ENCODE measurements around the gene TEAD1. TPM values are rescaled to one million over a fixed set of nuclear protein-coding genes. Genes with fewer than 3 reads are reported as not detected.

TEAD1 gene
- total and polyA plus RNA-seq, 7 donors: 3.2 to 200 (median 155) TPM

GRCh38 chr11:12667646-12668045 is 6.6 kb upstream of the TEAD1 start:
- H3K27ac ChIP-seq: no peak overlapping the region
- H3K4me1 ChIP-seq: peaks cover 0 to 17% (median 2%) of the 10 kb centered on the region in 4 donors
- H3K27me3 ChIP-seq: no peaks in the 10 kb centered on the region
- TF ChIP-seq POLR2AphosphoS5 (IDR thresholded peaks at IDR 0.05) (no peak), CTCF (IDR thresholded peaks at IDR 0.05) (no peak), POLR2A (IDR thresholded peaks at IDR 0.05) (no peak), EP300 (IDR thresholded peaks at IDR 0.05) (no peak)
- no peaks in the 10 kb centered on the region for H3K36me3 ChIP-seq
- no peak for DNase-seq
- WGBS, 2 donors: 19 to 72% methylated on average over 1 of the region's 1 CpG
- no peak overlapping the region for H3K4me3 ChIP-seq
- intact Hi-C loops (cut with DNase I): no loop called here
- no peaks in the 10 kb centered on the region for H3K9me3 ChIP-seq

DNA sequence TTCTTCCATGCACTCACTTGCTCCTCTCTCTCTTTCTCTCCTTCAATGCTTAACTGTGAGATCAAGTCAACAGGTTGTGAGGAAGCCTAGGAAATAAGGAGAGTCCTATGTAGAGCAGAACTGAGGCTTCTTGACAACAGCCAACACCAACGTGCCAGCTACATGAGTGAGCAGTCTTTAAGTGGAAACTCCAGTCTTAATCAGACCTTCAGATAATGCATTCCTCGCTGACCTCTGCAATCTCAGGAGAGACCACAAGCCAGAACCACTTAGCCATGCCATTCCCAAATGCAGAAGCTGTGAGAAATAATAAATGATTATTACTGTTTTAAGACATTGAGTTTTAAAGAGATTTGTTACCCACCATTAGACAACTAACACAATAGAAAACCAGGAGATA is 6.1 kb upstream of the TEAD1 start:
- H3K27me3 ChIP-seq: no peaks in the 10 kb centered on the region
- WGBS, 2 donors: 57 to 75% methylated on average over 2 of the region's 2 CpGs
- peaks cover 0 to 20% (median 3%) of the 10 kb centered on the region in 4 donors for H3K4me1 ChIP-seq
- H3K36me3 ChIP-seq: no peaks in the 10 kb centered on the region
- intact Hi-C loops (cut with DNase I): no loop called here
- no peak overlapping the region for H3K27ac ChIP-seq
- H3K4me3 ChIP-seq: no peak overlapping the region
- TF ChIP-seq CTCF (IDR thresholded peaks at IDR 0.05) (no peak), EP300 (IDR thresholded peaks at IDR 0.05) (no peak), POLR2AphosphoS5 (IDR thresholded peaks at IDR 0.05) (no peak), POLR2A (IDR thresholded peaks at IDR 0.05) (no peak)
- H3K9me3 ChIP-seq: no peaks in the 10 kb centered on the region
- DNase-seq: no peak

DNA sequence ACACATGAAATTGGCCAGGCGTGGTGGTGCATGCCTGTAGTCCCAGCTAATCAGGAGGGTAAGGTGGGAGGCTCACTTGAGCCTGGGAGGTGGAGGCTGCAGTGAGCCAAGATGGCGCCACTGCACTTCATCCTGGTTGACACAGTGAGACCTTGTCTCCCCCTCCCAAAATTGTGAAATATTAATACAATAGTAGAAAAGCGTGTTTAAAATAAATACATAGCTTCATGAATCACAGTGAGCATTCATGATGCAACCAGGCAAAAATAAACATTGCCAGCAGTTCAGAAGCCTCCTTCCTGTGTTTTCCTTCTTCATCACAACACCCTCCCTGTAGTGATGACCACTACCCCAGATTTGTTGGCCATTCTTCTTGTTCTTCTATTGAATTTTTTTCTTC is 4.3 kb upstream of the TEAD1 start:
- intact Hi-C loops (cut with DNase I): loop anchor here (5.0 kb wide), 2 partner anchors 128 to 353 kb away; no protein-coding TSS in a partner anchor
- no peaks in the 10 kb centered on the region for H3K9me3 ChIP-seq
- no peak for DNase-seq

GRCh38 chr11:12671370-12671769 is 2.9 kb upstream of the TEAD1 start:
- H3K4me3 ChIP-seq: no peak overlapping the region
- 84 to 91% methylated on average over 6 of the region's 6 CpGs for WGBS, 2 donors
- H3K9me3 ChIP-seq: no peaks in the 10 kb centered on the region
- intact Hi-C loops (cut with DNase I): loop anchor here (5.0 kb wide), 2 partner anchors 129 to 354 kb away; no protein-coding TSS in a partner anchor
- H3K27me3 ChIP-seq: no peaks in the 10 kb centered on the region
- no peaks in the 10 kb centered on the region for H3K36me3 ChIP-seq
- peaks cover 0 to 24% (median 4%) of the 10 kb centered on the region in 4 donors for H3K4me1 ChIP-seq
- TF ChIP-seq EP300 (IDR thresholded peaks at IDR 0.05) (peak in 2 of 4 donors; percentile 18 to 55), CTCF (IDR thresholded peaks at IDR 0.05) (no peak), POLR2AphosphoS5 (IDR thresholded peaks at IDR 0.05) (peak in 2 of 4 donors; percentile 19 to 53), POLR2A (IDR thresholded peaks at IDR 0.05) (no peak)
- no peak for DNase-seq
- H3K27ac ChIP-seq: peak overlapping the region in 3 of 4 donors; percentile 29 to 99 (median 99)

More for the DNA sequence above, 4.3 kb upstream of the TEAD1 start:
- H3K4me1 ChIP-seq: peaks cover 0 to 24% (median 4%) of the 10 kb centered on the region in 4 donors
- H3K36me3 ChIP-seq: no peaks in the 10 kb centered on the region
- no peak for TF ChIP-seq EP300 (IDR thresholded peaks at IDR 0.05)
- TF ChIP-seq POLR2AphosphoS5 (IDR thresholded peaks at IDR 0.05): no peak
- no peak for TF ChIP-seq POLR2A (IDR thresholded peaks at IDR 0.05)
- TF ChIP-seq CTCF (IDR thresholded peaks at IDR 0.05): no peak
- no peak overlapping the region for H3K27ac ChIP-seq
- WGBS, 2 donors: 93 to 96% methylated on average over 3 of the region's 3 CpGs
- H3K4me3 ChIP-seq: no peak overlapping the region
- H3K27me3 ChIP-seq: no peaks in the 10 kb centered on the region

DNA sequence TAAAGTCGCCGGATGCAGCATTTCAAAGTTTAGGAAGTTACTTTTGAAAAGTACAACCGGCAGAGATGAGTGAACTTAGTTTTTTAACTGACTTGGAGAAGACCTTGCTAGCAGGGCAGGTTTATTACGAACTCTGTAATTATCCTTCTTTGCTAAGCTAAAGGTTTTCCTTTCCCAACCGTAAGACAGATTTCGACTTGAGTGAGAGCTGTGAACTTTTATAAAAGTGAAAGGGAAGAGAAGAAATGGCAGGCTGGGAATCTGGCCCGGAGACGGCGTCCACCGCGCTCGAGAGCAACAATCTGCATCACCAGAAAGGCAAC is 659 bp upstream of the TEAD1 start:
- no peak for TF ChIP-seq POLR2AphosphoS5 (IDR thresholded peaks at IDR 0.05)
- TF ChIP-seq CTCF (IDR thresholded peaks at IDR 0.05): no peak
- no peak for TF ChIP-seq POLR2A (IDR thresholded peaks at IDR 0.05)
- no peak for TF ChIP-seq EP300 (IDR thresholded peaks at IDR 0.05)
- Histone ChIP-seq H3K4me3 (peak overlapping the region; percentile 48 to 92 (median 87)), H3K9me3 (no peaks in the 10 kb centered on the region), H3K36me3 (no peaks in the 10 kb centered on the region), H3K4me1 (peaks cover 0 to 35% (median 12%) of the 10 kb centered on the region in 4 donors), H3K27me3 (no peaks in the 10 kb centered on the region), H3K27ac (peak overlapping the region; percentile 98 to 99 (median 99))
- 3 to 5% methylated on average over 12 of the region's 12 CpGs for WGBS, 2 donors
- intact Hi-C loops (cut with DNase I): loop anchor here (5.0 kb wide), 2 partner anchors 131 to 356 kb away; no protein-coding TSS in a partner anchor
- DNase-seq: no peak
